GM21825 (cell line): ENCODE measurements around the gene OR56A5.

Experiments
- ATAC-seq: cut with Tn5 transposase; IDR thresholded peaks from one replicate; pipeline ENCODE4 v1.9.1; 2021; ENCODE audit warnings: mild to moderate bottlenecking, moderate library complexity; ENCODE audit not compliant: unreplicated experiment

Gene OR56A5

DNA sequence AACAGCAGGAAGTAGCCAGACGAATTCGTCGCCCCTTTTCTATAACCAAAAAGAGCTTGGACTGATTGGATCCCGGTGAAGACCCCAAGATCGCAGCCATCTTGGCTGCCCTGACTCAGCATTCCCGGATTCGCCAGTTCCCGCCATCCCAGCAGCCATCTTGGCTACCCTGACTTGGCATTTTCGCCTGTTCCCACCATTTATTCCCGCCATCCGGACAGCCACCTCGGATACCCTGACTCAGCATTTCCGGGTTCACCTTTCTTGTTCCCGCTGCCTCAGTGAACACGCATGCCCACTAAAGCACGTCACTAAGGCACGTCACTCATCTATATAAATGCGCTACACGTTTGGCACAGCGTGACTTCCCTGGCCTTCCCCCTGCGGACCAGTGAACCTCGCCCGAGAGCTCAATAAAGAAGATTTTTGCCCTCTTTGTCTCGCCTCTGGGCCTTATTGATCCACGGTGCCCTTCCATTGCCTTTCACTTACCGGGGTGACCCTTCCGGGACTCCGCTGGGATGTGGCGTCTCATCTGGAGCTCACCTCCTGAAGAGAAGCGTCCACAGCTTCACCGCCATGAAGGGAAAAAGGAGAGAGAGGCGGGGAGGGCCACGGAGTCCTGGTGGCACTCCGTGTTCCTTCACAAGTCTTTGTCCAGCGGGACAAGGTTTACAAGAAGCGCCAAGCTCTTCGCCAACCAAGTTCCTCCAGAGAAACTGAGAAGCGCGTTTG is 30.3 kb downstream of the OR56A5 start:
- no peak for ATAC-seq

DNA sequence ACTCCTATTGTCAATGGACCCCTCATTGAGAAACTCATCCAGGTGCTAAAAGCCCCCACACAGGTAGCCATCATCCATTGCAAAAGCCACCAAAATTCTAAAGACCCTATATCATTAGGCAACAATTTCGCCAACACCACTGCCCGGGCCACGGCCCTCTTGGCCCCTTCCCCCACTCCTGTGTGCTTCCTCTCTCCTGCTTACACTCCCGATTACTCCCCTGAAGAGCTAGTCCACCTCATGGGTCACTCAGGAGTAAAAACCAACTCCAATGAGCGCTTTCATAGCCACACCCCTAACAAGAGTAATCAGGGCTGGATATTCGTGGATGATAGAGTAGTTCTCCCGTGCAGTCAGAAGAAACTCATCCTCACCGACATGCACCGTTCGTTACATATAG is 35.2 kb downstream of the OR56A5 start:
- no peak for ATAC-seq

DNA sequence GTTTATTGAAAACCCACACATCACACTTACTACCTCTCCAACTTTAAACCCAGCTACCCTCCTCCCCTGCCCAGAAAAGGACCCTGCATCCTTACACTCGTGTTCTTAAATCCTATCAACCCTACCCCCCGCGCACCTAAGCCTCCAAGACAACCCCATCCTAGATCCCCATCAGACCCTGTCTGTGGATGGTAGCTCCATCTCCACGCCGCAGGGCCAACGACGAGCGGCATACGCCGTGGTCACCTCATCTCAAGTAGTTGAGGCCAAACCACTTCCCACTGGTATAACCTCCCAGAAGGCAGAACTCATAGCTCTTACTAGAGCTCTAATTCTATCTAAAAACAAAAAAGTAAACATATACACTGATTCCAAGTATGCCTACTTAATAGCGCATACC is 35.6 kb downstream of the OR56A5 start:
- no peak for ATAC-seq

DNA sequence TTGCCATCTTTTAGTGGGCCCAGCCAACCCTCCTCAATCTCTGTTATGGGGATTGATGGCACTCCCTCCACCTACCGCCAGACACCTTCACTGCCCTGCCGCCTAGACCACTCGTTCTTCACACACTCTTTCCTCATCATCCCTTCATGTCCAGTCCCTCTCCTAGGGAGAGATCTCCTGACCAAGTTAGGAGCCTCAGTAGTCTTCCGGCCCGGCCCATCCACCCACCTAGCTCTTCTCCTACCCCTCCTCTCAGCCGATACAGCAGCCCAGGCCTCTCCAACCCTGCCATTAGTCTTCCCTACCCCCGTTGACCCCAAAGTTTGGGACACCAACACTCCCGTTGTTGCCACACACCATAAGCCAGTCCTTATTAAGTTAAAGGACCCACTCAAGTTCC is 37.2 kb downstream of the OR56A5 start:
- no peak for ATAC-seq

DNA sequence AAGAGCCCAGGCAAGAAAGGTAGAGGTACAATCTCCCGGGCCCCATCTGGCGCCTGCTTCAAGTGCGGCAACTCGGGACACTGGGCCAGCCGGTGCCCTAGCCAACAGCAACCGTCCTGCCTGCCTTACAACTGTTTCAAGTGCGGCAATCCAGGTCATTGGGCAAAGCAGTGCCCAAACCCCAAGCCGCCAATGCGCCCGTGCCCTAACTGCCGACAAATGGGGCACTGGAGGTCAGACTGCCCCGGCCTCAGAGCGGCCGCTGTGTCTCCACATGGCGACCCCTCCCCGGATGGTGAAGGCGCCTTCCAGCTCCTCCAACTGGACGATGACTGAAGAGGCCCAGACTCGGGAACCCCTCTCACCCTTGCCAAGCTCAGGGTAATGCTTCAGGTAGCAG is 37.7 kb downstream of the OR56A5 start:
- no peak for ATAC-seq

DNA sequence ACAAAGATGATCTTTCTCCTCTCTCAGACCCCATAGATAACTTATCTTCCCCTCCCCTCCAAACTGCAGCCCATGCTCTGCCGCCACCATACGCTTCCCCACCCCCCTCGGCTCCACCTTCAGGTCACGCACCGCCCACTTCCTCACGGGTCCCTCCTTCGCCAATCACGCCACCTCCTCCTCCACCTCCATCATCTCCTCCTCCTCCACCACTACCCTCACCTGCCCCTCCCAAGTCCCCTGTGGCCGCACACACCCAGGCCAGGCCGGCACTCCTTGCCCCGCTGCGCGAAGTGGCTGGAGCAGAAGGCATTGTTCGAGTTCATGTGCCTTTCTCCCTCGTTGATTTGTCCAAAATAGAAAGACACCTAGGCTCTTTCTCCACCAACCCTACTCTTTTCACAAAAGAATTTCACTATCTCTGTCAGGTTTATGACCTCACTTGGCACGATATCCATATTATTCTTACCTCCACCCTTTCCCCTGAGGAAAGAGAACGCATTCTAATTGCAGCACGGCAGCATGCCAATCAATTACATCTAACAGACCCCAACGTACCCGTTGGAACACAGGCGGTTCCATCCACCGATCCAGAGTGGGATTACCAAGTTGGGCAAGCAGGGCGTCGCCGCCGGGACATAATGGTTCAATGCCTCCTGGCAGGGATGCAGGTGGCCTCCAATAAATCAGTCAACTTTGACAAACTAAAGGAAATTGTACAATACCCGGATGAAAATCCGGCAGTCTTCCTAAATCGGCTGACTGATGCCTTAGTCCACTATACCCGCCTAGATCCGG is 38.5 kb downstream of the OR56A5 start:
- no peak for ATAC-seq

DNA sequence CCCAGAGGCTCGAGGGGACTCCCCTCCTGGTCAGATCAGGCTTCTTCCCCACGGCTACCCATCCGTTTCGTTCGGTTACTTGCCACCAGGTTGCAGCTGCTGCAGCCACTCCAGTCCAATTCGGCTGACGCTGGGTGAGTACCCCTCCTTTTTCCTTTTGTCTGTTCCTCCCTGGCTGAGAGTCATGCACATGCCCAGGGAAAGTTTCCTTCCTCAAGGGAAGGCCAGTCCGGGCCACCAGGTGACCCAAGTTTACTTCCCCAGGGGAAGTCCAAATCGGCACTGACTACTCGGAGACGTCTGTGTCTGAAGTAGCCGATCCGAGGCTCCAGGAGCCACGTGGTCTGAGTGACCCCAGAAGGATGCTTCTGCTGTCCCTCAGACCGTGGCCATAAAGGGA is 39.5 kb downstream of the OR56A5 start:
- no peak for ATAC-seq

DNA sequence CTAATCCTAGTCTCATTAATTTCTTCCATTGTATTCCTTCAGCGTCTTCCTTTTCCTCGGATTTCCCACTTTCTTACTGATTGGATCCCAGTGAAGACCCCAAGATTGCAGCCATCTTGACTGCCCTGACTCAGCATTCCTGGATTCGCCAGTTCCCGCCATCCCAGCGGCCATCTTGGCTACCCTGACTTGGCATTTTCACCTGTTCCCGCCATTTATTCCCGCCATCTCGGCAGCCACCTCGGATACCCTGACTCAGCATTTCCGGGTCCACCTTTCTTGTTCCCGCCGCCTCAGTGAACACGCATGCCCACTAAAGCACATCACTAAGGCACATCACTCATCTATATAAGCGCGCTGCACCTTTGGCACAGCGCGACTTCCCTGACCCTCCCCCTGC is 40.0 kb downstream of the OR56A5 start:
- ATAC-seq, result no peak

DNA sequence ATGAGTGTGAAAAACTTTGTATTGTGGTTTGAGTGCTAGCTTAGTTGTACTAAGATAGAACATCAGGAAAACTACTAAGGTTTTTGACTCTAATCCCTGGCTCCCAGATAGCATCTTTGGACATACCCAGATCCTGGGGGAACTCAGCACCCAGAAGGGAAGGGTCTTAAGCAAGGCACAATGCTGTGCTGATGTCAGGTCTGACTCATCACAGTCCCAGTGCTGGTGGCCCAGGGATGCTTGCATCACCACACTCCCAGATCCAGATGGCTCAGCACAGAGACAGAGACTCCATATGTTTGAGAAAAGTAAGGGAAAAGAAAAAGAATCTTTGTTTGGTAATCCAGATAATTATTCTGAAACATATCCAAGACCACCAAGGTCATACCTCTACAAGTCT is 44.5 kb downstream of the OR56A5 start:
- ATAC-seq, result peak; percentile 29

DNA sequence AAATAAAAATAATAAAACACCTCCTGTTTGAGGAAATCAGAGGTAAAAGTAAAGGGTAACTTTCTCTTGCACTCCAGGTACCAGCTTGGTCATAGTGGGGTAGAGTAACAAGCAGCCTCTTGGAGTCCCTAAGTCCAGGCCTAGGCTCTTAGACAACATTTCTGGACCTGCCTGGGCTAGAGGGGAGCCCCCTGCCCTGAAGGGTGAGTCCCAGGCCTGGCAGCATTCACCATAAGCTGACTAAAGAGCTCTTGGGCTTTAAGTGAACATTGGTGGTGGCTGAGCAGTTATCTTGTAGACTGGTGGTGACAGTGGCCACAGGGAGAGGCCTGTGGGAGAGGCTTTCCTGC is 44.9 kb downstream of the OR56A5 start:
- ATAC-seq, result peak; percentile 52

DNA sequence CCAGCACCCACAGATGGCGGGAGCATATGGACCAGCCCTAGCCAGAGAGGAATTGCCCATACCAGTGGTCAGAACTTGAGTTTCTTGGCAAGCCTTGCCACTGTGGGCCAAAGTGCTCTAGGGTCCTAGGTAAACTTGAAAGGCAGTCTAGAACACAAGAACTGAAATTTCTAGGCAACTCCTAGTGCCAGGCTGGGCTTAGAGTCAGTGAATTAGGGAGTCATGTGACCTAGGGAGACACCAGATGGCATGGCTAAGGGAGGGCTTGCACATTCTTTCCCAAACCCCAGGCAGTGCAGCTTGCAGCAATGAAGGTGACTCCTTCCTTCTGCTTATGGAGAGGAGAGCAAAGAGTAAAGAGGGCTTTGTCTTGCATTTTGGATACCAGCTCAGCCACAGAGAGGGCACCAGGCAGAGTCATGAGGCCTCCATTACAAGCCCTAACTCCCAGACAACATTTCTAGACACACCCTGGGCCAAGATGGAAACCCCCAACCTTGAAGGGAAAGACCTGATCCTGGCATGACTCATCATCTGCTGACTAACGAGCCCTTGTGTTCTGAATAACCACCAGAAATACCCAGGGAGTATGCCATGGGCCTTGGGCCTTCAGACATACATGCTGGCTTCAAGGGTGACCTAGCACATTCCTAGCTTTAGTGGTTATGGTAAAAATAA is 45.4 kb downstream of the OR56A5 start:
- ATAC-seq, result peak; percentile 88
